Measurements from ENCODE around the gene ARMH2. TPM values are rescaled to one million over a fixed set of nuclear protein-coding genes. Genes with fewer than 3 reads are reported as not detected.

ARMH2 gene
- total and polyA plus RNA-seq, 2 donors (not counting 1 experiment from before 2014, with no cell fraction given), result 0.43 to 5.0 TPM

- Histone ChIP-seq H4K20me1 (ENCODE audit: control insufficient read depth, insufficient read depth, low read length, poor library complexity, severe bottlenecking) (no peaks in the 10 kb centered on the region), H3K36me3 (replicated peaks in 1 of 2; ENCODE audit: control extremely low read depth in 1 of 2, control insufficient read depth in 1 of 2, extremely low read depth in 1 of 2, insufficient read depth in 2 of 2, low read length in 1 of 2) (no peaks in the 10 kb centered on the region), H3K27ac (ENCODE audit: low read length in 2 of 2) (no peak overlapping the region), H3K79me2 (ENCODE audit: control insufficient read depth, insufficient read depth, low read length) (no peaks in the 10 kb centered on the region), H3K27me3 (replicated peaks in 1 of 4; ENCODE audit: control extremely low read depth in 1 of 4, control insufficient read depth in 3 of 4, insufficient read depth in 4 of 4, low read length in 3 of 4) (no peaks in the 10 kb centered on the region), H3K4me2 (replicated peaks; ENCODE audit: low read depth, low read length, poor library complexity, severe bottlenecking) (no peak overlapping the region), H3K9me3 (ENCODE audit: control extremely low read depth in 1 of 3, control insufficient read depth in 2 of 3, insufficient read depth in 1 of 3, low read length in 2 of 3) (peaks cover 0 to 6% (median 0%) of the 10 kb centered on the region in 3 donors), H3K4me3 (ENCODE audit: control extremely low read depth in 1 of 5, extremely low read depth in 1 of 5, insufficient read depth in 1 of 5, low read depth in 2 of 5, low read length in 4 of 5) (no peak overlapping the region), H3K4me1 (ENCODE audit: control insufficient read depth in 2 of 2, insufficient read depth in 2 of 2, low read length in 2 of 2) (no peaks in the 10 kb centered on the region), H2AFZ (ENCODE audit: insufficient read depth, low read depth, low read length, poor library complexity, severe bottlenecking) (no peak overlapping the region), H3K9ac (ENCODE audit: low read length) (no peak overlapping the region)
- 97% methylated on average over 3 of the region's 3 CpGs for WGBS (ENCODE audit: insufficient coverage)
- DNase-seq (no peak), ATAC-seq (ENCODE audit: low read depth) (no peak)
- peaks cover 4% of the 10 kb centered on the region for H3K4me1 Mint-ChIP-seq
- TF ChIP-seq CTCF (IDR thresholded peaks at IDR 0.05) (no peak), EZH2 (IDR thresholded peaks at IDR 0.05; ENCODE audit: borderline replicate concordance, insufficient read depth, low read depth, low read length, poor library complexity, severe bottlenecking) (no peak)
- CTCF ChIA-PET, result interaction anchor here (0.6 to 1.6 kb wide), 2 partner anchors 175 to 177 kb away, joined by 3 read pairs; no protein-coding TSS in a partner anchor
- POLR2A ChIA-PET, result interaction anchor here (0.6 kb wide), 1 partner anchor 85 kb away, joined by 3 read pairs; no protein-coding TSS in a partner anchor
- H3K27me3 Mint-ChIP-seq, result no peaks in the 10 kb centered on the region
- intact Hi-C loops (cut with micrococcal nuclease), result no loop called here
- H3K4me3 Mint-ChIP-seq, result no peak overlapping the region
- H3K27ac Mint-ChIP-seq, result no peak overlapping the region
- no peaks in the 10 kb centered on the region for H3K9me3 Mint-ChIP-seq (ENCODE audit: insufficient read depth)
These were observed 39.0 kb downstream of the ARMH2 start for GRCh38 chr6:24759718-24760117.

- no peak overlapping the region for H3K4me3 Mint-ChIP-seq
- Histone ChIP-seq H3K4me1 (ENCODE audit: control insufficient read depth in 2 of 2, insufficient read depth in 2 of 2, low read length in 2 of 2) (no peaks in the 10 kb centered on the region), H3K4me2 (replicated peaks; ENCODE audit: low read depth, low read length, poor library complexity, severe bottlenecking) (no peak overlapping the region), H4K20me1 (ENCODE audit: control insufficient read depth, insufficient read depth, low read length, poor library complexity, severe bottlenecking) (no peaks in the 10 kb centered on the region), H2AFZ (ENCODE audit: insufficient read depth, low read depth, low read length, poor library complexity, severe bottlenecking) (no peak overlapping the region), H3K27ac (ENCODE audit: low read length in 2 of 2) (no peak overlapping the region), H3K4me3 (ENCODE audit: control extremely low read depth in 1 of 5, extremely low read depth in 1 of 5, insufficient read depth in 1 of 5, low read depth in 2 of 5, low read length in 4 of 5) (no peak overlapping the region), H3K79me2 (ENCODE audit: control insufficient read depth, insufficient read depth, low read length) (no peaks in the 10 kb centered on the region), H3K36me3 (replicated peaks in 1 of 2; ENCODE audit: control extremely low read depth in 1 of 2, control insufficient read depth in 1 of 2, extremely low read depth in 1 of 2, insufficient read depth in 2 of 2, low read length in 1 of 2) (no peaks in the 10 kb centered on the region), H3K9me3 (ENCODE audit: control extremely low read depth in 1 of 3, control insufficient read depth in 2 of 3, insufficient read depth in 1 of 3, low read length in 2 of 3) (peaks cover 0 to 6% (median 0%) of the 10 kb centered on the region in 3 donors), H3K9ac (ENCODE audit: low read length) (no peak overlapping the region), H3K27me3 (replicated peaks in 1 of 4; ENCODE audit: control extremely low read depth in 1 of 4, control insufficient read depth in 3 of 4, insufficient read depth in 4 of 4, low read length in 3 of 4) (no peaks in the 10 kb centered on the region)
- no peak for ATAC-seq (ENCODE audit: low read depth)
- H3K27ac Mint-ChIP-seq, result no peak overlapping the region
- no peak for DNase-seq
- no peaks in the 10 kb centered on the region for H3K9me3 Mint-ChIP-seq (ENCODE audit: insufficient read depth)
- POLR2A ChIA-PET, result no interaction called here
- no peaks in the 10 kb centered on the region for H3K27me3 Mint-ChIP-seq
- intact Hi-C loops (cut with micrococcal nuclease), result no loop called here
- no peak for TF ChIP-seq CTCF (IDR thresholded peaks at IDR 0.05)
- no peak for TF ChIP-seq EZH2 (IDR thresholded peaks at IDR 0.05; ENCODE audit: borderline replicate concordance, insufficient read depth, low read depth, low read length, poor library complexity, severe bottlenecking)
- CTCF ChIA-PET, result no interaction called here
- H3K4me1 Mint-ChIP-seq, result peaks cover 4% of the 10 kb centered on the region
- WGBS (ENCODE audit: insufficient coverage), result 80% methylated on average over 2 of the region's 6 CpGs
These were observed 41.1 kb downstream of the ARMH2 start for GRCh38 chr6:24757611-24758010.
